GM13976 (cell line): ENCODE measurements around the gene KCNN2.
A peak's percentile ranks its signal among the peaks of the same experiment; 100 is the strongest.

Experiments
- DNase-seq: peaks from one replicate; pipeline ENCODE4 v3.0.0; 2012; ENCODE audit warnings: low spot score
- in situ Hi-C: fragments of 300-500 bp; cut with MboI; formaldehyde crosslinking; loops from one replicate; pipeline ENCODE4 v1.12.0; 2022; ENCODE audit warnings: low sequenced_read_pairs, mixed read lengths, inconsistent platforms; ENCODE audit not compliant: unreplicated experiment
- TF ChIP-seq, protein P1 (sequence below): IDR thresholded peaks from 2 replicates; pipeline ENCODE4 v1.5.1; 2012; ENCODE audit warnings: borderline replicate concordance, mild to moderate bottlenecking; ENCODE audit not compliant: insufficient read depth; ENCODE audit errors: extremely low read depth, missing control alignments, control extremely low read depth

The KCNN2 gene

GRCh38 chr5:114437936-114438335 is 76.1 kb downstream of the KCNN2 start:
- in situ Hi-C loops, result no loop called here
- TF ChIP-seq, protein P1, sequence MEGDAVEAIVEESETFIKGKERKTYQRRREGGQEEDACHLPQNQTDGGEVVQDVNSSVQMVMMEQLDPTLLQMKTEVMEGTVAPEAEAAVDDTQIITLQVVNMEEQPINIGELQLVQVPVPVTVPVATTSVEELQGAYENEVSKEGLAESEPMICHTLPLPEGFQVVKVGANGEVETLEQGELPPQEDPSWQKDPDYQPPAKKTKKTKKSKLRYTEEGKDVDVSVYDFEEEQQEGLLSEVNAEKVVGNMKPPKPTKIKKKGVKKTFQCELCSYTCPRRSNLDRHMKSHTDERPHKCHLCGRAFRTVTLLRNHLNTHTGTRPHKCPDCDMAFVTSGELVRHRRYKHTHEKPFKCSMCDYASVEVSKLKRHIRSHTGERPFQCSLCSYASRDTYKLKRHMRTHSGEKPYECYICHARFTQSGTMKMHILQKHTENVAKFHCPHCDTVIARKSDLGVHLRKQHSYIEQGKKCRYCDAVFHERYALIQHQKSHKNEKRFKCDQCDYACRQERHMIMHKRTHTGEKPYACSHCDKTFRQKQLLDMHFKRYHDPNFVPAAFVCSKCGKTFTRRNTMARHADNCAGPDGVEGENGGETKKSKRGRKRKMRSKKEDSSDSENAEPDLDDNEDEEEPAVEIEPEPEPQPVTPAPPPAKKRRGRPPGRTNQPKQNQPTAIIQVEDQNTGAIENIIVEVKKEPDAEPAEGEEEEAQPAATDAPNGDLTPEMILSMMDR, result no peak
- no peak for DNase-seq

GRCh38 chr5:114438471-114438870 is 76.6 kb downstream of the KCNN2 start:
- TF ChIP-seq, protein P1, result no peak
- DNase-seq, result no peak
- in situ Hi-C loops, result no loop called here

- in situ Hi-C loops, result no loop called here
- DNase-seq, result no peak
- TF ChIP-seq, protein P1, result no peak
Measured at GRCh38 chr5:114447084-114447773, 85.4 kb downstream of the KCNN2 start.

GRCh38 chr5:114448481-114448880 is 86.6 kb downstream of the KCNN2 start:
- TF ChIP-seq, protein P1, result no peak
- no peak for DNase-seq
- in situ Hi-C loops, result no loop called here

- TF ChIP-seq, protein P1, result peak; percentile 91
- in situ Hi-C loops, result loop anchor here (25.0 kb wide), 2 partner anchors 363 to 763 kb away; no protein-coding TSS in a partner anchor
- DNase-seq, result peak; percentile 68
Measured at GRCh38 chr5:114449860-114450421, 88.1 kb downstream of the KCNN2 start.

GRCh38 chr5:114450437-114450836 is 88.6 kb downstream of the KCNN2 start:
- TF ChIP-seq, protein P1, result no peak
- in situ Hi-C loops, result loop anchor here (25.0 kb wide), 2 partner anchors 363 to 763 kb away; no protein-coding TSS in a partner anchor

More at GRCh38 chr5:114450437-114450836, 88.6 kb downstream of the KCNN2 start:
- DNase-seq, result no peak
